Glutamatergic neuron (in vitro differentiated cells): Measurements from ENCODE around the gene ATM. TPM values are rescaled to one million over a fixed set of nuclear protein-coding genes. Genes with fewer than 3 reads are reported as not detected.

ENCODE experiments used
- DNase-seq: peaks from one replicate; pipeline ENCODE4 v3.0.0; 2022
- H3K27ac Mint-ChIP-seq: one replicate; pipeline ENCODE4 v1.8.0; 2020; ENCODE audit warnings: mild to moderate bottlenecking, mixed read lengths, inconsistent platforms; ENCODE audit not compliant: unreplicated experiment
- H3K27me3 Mint-ChIP-seq: one replicate; pipeline ENCODE4 v1.8.0; 2020; ENCODE audit warnings: mild to moderate bottlenecking, moderate library complexity, mixed read lengths, inconsistent platforms; ENCODE audit not compliant: unreplicated experiment
- H3K36me3 Mint-ChIP-seq: one replicate; pipeline ENCODE4 v1.8.0; 2020; ENCODE audit warnings: mild to moderate bottlenecking, mixed read lengths, inconsistent platforms; ENCODE audit not compliant: unreplicated experiment
- H3K4me1 Mint-ChIP-seq: one replicate; pipeline ENCODE4 v1.8.0; 2020; ENCODE audit warnings: mild to moderate bottlenecking, low read depth, mixed read lengths, inconsistent platforms; ENCODE audit not compliant: unreplicated experiment
- H3K4me3 Mint-ChIP-seq: one replicate; pipeline ENCODE4 v1.8.0; 2020; ENCODE audit warnings: mild to moderate bottlenecking, mixed read lengths, inconsistent platforms; ENCODE audit not compliant: unreplicated experiment
- H3K9me3 Mint-ChIP-seq: one replicate; pipeline ENCODE4 v1.8.0; 2020; ENCODE audit warnings: mild to moderate bottlenecking, moderate library complexity, mixed read lengths, inconsistent platforms; ENCODE audit not compliant: unreplicated experiment
- total RNA-seq: library from RNA; stranded (reverse); fragmentation: NEBNext Ultra II Directional; extraction: Animal tissue kit (Norgen Biotek cat#: 25700); gene quantifications from one replicate; pipeline ENCODE4 v1.2.1, GENCODE V29; 2021; ENCODE audit not compliant: unreplicated experiment
- TF ChIP-seq, protein P1 (sequence below): fragments of 200-600 bp; sonication (generic); IDR thresholded peaks from one replicate; pipeline ENCODE4 v1.5.0; 2021; ENCODE audit not compliant: partially characterized antibody, unreplicated experiment

Gene ATM
- total RNA-seq, 1 donor from 2014 or later, result 139 TPM

DNA sequence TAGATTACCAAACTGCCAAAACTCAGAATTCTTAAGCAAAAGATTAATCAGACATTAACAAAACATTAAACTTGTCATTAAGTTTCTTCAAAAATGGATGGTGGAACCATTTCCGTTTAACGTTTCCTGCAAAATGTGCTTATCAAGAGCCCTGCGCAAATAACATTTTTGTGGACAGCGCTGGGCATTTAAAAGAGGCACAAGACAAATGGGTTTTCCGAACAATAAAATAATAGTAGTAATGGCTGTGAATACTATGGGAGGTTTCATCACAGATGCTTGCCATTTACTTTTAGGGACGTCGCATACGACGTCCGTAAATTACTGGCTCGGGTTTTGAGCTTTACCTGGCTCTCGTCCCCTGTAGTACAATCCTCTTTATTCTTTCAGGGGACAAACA, 1.5 kb upstream of the ATM start:
- peaks cover 38% of the 10 kb centered on the region for H3K4me1 Mint-ChIP-seq
- DNase-seq, result no peak
- peaks cover 10% of the 10 kb centered on the region for H3K9me3 Mint-ChIP-seq
- H3K36me3 Mint-ChIP-seq, result no peaks in the 10 kb centered on the region
- TF ChIP-seq, protein P1, sequence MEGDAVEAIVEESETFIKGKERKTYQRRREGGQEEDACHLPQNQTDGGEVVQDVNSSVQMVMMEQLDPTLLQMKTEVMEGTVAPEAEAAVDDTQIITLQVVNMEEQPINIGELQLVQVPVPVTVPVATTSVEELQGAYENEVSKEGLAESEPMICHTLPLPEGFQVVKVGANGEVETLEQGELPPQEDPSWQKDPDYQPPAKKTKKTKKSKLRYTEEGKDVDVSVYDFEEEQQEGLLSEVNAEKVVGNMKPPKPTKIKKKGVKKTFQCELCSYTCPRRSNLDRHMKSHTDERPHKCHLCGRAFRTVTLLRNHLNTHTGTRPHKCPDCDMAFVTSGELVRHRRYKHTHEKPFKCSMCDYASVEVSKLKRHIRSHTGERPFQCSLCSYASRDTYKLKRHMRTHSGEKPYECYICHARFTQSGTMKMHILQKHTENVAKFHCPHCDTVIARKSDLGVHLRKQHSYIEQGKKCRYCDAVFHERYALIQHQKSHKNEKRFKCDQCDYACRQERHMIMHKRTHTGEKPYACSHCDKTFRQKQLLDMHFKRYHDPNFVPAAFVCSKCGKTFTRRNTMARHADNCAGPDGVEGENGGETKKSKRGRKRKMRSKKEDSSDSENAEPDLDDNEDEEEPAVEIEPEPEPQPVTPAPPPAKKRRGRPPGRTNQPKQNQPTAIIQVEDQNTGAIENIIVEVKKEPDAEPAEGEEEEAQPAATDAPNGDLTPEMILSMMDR, result no peak
- no peaks in the 10 kb centered on the region for H3K27me3 Mint-ChIP-seq
- H3K4me3 Mint-ChIP-seq, result no peak overlapping the region
- H3K27ac Mint-ChIP-seq, result peak overlapping the region; percentile 40

DNA sequence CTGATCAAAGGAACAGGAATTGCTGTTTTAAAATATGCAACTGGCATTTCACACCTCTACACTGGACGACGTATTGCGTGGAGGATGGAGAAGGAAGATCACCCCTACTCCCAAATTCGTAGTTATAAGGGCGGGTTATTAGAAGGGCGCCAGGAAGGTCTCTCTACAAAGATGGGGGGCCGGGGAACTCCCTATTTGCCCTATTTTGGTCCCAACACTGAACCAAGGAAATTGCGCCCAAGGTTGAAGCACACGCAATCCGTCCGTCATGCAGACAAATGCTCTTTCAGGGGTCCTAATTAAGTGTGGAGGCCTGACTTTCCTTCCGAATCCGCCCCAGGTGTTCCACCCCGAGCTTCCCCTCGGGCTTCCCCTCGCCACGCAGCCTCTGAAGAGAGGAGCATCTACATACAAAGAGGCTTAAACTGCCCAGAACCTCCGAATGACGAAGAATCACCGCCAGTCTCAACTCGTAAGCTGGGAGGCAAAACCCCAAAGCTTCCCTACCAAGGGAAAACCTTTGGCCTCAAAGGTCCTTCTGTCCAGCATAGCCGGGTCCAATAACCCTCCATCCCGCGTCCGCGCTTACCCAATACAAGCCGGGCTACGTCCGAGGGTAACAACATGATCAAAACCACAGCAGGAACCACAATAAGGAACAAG, 825 bp upstream of the ATM start:
- Mint-ChIP-seq H3K27ac (no peak overlapping the region), H3K27me3 (no peaks in the 10 kb centered on the region), H3K36me3 (no peaks in the 10 kb centered on the region), H3K4me3 (no peak overlapping the region), H3K4me1 (peaks cover 43% of the 10 kb centered on the region), H3K9me3 (peaks cover 10% of the 10 kb centered on the region)
- TF ChIP-seq, protein P1, result no peak
- DNase-seq, result peak; percentile 24

DNA sequence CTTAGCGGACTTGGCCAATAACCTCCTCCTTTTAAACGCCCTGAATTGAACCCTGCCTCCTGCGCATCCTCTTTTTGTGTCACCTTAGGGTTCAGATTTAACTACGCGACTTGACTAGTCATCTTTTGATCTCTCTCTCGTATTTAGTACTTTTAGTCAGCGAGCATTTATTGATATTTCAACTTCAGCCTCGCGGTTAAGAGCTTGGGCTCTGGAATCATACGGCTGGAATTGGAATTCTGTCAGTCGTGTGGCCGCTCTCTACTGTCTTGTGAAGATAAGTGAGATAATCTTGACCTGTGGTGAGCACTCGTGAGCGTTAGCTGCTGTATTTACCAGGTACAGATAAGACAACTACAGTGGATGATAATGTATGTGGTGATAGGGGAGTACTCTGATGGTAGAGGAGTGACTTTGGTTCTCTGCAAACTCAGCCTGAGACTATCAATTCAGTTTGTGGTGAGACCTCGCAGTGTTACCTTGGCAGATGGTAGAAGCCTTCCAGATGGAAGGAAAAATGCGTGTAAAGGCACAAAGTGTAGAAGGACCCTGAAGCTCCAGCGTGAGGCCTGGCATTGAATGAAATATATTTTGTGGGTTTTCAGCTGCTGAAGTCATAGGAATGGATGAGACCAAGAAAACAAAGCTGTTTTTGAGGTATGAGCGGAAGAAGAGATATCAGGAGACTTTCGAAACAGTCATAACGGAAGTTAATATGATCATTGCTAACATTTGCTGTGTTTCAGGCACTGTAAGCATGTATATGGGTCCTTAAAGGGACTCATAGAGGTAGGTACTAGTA, 682 bp downstream of the ATM start:
- DNase-seq, result no peak
- TF ChIP-seq, protein P1, result no peak
- no peaks in the 10 kb centered on the region for H3K27me3 Mint-ChIP-seq
- peaks cover 10% of the 10 kb centered on the region for H3K9me3 Mint-ChIP-seq
- no peaks in the 10 kb centered on the region for H3K36me3 Mint-ChIP-seq
- no peak overlapping the region for H3K27ac Mint-ChIP-seq
- peaks cover 41% of the 10 kb centered on the region for H3K4me1 Mint-ChIP-seq
- no peak overlapping the region for H3K4me3 Mint-ChIP-seq

DNA sequence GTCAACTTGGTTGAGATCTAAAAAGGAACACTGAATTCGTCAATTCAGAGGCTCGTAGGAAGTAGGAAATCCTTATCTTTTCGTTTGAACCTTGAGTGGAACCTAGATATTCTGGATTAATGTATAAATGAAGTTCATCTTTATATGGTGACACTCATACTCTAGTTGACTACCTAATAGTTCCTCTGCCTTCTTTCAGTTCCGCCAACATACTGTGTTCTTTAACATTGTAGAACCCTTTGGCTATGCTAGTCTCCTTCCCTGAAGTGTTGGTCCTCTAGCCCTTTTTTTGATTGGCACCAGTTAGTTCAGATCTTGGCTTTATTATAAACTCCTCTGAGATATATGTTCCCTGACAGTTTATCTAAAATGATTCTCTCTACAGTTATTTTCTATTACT, 1.5 kb downstream of the ATM start:
- no peak for DNase-seq
- Mint-ChIP-seq H3K4me3 (no peak overlapping the region), H3K27ac (no peak overlapping the region)

More for the DNA sequence above, 1.5 kb downstream of the ATM start:
- Mint-ChIP-seq H3K9me3 (peaks cover 10% of the 10 kb centered on the region), H3K36me3 (no peaks in the 10 kb centered on the region), H3K27me3 (no peaks in the 10 kb centered on the region), H3K4me1 (peaks cover 35% of the 10 kb centered on the region)
- TF ChIP-seq, protein P1, result no peak
